ENCODE results near the gene NUDT1. TPM values are rescaled to one million over a fixed set of nuclear protein-coding genes. Genes with fewer than 3 reads are reported as not detected.

The NUDT1 gene
- total RNA-seq, 1 donor from 2014 or later, result 12.8 TPM

DNA sequence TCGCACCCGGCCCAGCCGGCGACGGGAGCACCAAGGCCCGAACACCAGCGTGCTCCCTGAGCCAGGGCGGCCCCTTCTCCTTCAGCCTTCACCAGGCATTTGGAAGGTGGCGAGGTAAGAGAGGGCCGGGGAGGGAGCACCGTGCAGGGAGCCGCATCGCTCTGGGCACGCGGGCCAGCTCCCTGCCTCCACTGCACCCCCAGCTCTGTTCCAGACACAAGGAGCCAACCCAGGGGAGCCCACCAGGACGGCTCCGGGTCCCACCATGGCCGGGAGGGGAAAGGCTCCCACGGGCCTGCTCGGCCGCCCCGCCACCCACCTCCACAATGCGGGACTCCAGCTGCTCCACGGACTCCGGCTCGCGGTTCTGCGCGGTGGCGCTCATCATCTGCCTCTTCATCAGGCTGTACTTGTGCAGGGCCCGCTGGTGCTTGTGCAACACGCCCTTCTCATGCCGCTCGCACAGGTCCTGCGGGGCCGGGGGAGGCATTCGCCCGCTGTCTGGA, 15.1 kb downstream of the NUDT1 start:
- Mint-ChIP-seq H3K4me1 (ENCODE audit: unreplicated experiment) (no peaks in the 10 kb centered on the region), H3K4me3 (ENCODE audit: unreplicated experiment) (no peak overlapping the region), H3K9me3 (ENCODE audit: unreplicated experiment) (no peaks in the 10 kb centered on the region), H3K27me3 (ENCODE audit: unreplicated experiment) (no peaks in the 10 kb centered on the region), H3K27ac (ENCODE audit: unreplicated experiment) (no peak overlapping the region), H3K36me3 (ENCODE audit: unreplicated experiment) (peaks cover 9% of the 10 kb centered on the region)
- no peak for DNase-seq (ENCODE audit: extremely low spot score, unreplicated experiment)
- TF ChIP-seq, protein P1, sequence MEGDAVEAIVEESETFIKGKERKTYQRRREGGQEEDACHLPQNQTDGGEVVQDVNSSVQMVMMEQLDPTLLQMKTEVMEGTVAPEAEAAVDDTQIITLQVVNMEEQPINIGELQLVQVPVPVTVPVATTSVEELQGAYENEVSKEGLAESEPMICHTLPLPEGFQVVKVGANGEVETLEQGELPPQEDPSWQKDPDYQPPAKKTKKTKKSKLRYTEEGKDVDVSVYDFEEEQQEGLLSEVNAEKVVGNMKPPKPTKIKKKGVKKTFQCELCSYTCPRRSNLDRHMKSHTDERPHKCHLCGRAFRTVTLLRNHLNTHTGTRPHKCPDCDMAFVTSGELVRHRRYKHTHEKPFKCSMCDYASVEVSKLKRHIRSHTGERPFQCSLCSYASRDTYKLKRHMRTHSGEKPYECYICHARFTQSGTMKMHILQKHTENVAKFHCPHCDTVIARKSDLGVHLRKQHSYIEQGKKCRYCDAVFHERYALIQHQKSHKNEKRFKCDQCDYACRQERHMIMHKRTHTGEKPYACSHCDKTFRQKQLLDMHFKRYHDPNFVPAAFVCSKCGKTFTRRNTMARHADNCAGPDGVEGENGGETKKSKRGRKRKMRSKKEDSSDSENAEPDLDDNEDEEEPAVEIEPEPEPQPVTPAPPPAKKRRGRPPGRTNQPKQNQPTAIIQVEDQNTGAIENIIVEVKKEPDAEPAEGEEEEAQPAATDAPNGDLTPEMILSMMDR (IDR thresholded peaks at IDR 0.05), result no peak

DNA sequence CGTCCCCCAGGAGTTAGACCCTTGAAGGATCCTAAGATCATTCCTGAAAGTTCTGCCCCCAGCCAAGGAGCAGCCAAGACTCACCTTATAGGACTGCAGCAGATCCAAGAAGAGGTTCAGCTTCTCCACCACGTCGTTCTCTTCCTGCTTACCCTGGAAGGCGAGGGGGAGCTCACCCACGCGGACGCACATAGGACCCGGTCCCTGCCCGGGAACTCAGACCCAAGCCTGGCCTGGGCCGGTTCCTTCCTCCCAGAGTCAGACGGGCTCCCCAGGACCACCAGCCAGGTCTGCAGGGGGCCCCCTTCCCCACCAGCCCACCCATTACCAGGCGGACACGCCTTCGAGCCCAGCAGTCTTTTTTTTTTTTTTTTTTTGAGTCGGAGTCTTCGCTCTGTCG, 15.6 kb downstream of the NUDT1 start:
- Mint-ChIP-seq H3K9me3 (ENCODE audit: unreplicated experiment) (no peaks in the 10 kb centered on the region), H3K4me3 (ENCODE audit: unreplicated experiment) (no peak overlapping the region), H3K27me3 (ENCODE audit: unreplicated experiment) (no peaks in the 10 kb centered on the region), H3K4me1 (ENCODE audit: unreplicated experiment) (no peaks in the 10 kb centered on the region), H3K36me3 (ENCODE audit: unreplicated experiment) (peaks cover 11% of the 10 kb centered on the region), H3K27ac (ENCODE audit: unreplicated experiment) (no peak overlapping the region)
- TF ChIP-seq, protein P1 (IDR thresholded peaks at IDR 0.05), result no peak
- DNase-seq (ENCODE audit: extremely low spot score, unreplicated experiment), result no peak

DNA sequence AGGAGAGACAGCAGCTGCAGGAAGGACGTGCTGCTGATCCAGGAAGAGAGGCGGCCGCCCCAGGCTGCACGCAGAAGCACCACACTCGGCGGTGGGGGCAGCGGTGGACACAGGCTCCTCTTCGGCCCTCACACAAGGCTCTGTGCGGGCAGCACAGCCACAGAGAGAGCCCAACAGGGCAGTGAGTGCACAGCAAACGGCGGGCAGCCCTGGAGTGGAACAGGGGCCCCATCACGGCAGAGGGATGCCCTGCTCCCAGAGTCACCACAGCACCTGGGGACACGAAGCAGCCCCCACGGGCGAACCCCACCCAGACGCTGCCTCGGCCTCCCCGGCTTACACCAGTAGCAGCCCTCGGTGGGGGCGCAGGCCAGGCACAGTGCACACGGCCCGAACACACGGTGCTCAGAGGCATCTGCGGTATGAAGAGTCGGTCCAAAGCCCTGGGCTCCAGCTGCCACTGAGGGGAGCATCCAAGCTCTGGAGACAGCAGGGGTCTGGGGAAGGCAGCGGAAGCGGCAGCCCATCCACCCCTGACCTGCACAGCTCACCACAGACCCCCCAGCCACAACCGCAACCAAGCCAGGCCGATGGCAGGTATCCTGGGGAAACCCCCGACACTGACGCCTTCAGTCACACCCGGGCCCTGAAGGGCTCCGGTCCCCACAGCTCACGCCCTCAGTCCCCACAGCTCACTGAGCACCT, 16.8 kb downstream of the NUDT1 start:
- Mint-ChIP-seq H3K27me3 (ENCODE audit: unreplicated experiment) (no peaks in the 10 kb centered on the region), H3K4me1 (ENCODE audit: unreplicated experiment) (no peaks in the 10 kb centered on the region), H3K9me3 (ENCODE audit: unreplicated experiment) (no peaks in the 10 kb centered on the region), H3K4me3 (ENCODE audit: unreplicated experiment) (no peak overlapping the region), H3K27ac (ENCODE audit: unreplicated experiment) (no peak overlapping the region), H3K36me3 (ENCODE audit: unreplicated experiment) (peaks cover 14% of the 10 kb centered on the region)
- TF ChIP-seq, protein P1 (IDR thresholded peaks at IDR 0.05), result no peak
- no peak for DNase-seq (ENCODE audit: extremely low spot score, unreplicated experiment)

DNA sequence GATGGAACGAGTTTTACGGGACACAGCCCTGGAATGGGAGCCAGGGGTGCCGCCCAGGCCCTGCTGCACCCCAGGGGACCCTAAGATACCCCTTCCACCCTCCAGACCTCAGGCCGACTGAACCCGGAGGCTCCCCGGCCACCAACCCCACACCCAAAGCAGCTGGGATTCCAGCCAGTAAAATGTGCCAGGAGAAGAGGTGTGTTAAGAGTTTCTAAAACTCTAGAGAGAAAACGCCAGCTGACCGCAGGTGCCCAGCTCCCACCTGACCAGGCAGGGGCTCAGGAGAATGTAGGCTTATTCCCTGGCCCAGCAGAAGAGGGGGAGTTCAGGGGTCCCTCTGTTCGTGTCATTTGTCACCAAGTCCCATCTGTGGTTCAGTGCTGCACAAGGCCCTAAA, 17.5 kb downstream of the NUDT1 start:
- Mint-ChIP-seq H3K27ac (ENCODE audit: unreplicated experiment) (no peak overlapping the region), H3K4me1 (ENCODE audit: unreplicated experiment) (no peaks in the 10 kb centered on the region), H3K9me3 (ENCODE audit: unreplicated experiment) (no peaks in the 10 kb centered on the region), H3K27me3 (ENCODE audit: unreplicated experiment) (no peaks in the 10 kb centered on the region), H3K4me3 (ENCODE audit: unreplicated experiment) (no peak overlapping the region), H3K36me3 (ENCODE audit: unreplicated experiment) (peaks cover 21% of the 10 kb centered on the region)
- no peak for DNase-seq (ENCODE audit: extremely low spot score, unreplicated experiment)
- TF ChIP-seq, protein P1 (IDR thresholded peaks at IDR 0.05), result no peak

- H3K36me3 Mint-ChIP-seq (ENCODE audit: unreplicated experiment), result peaks cover 22% of the 10 kb centered on the region
- no peak overlapping the region for H3K27ac Mint-ChIP-seq (ENCODE audit: unreplicated experiment)
- no peak for DNase-seq (ENCODE audit: extremely low spot score, unreplicated experiment)
- TF ChIP-seq, protein P1 (IDR thresholded peaks at IDR 0.05), result no peak
- no peaks in the 10 kb centered on the region for H3K9me3 Mint-ChIP-seq (ENCODE audit: unreplicated experiment)
- no peak overlapping the region for H3K4me3 Mint-ChIP-seq (ENCODE audit: unreplicated experiment)
- H3K4me1 Mint-ChIP-seq (ENCODE audit: unreplicated experiment), result no peaks in the 10 kb centered on the region
- no peaks in the 10 kb centered on the region for H3K27me3 Mint-ChIP-seq (ENCODE audit: unreplicated experiment)
Observed at GRCh38 chr7:2260820-2261219, 18.8 kb downstream of the NUDT1 start.

All from osteocyte (in vitro differentiated cells).